ENCODE results near the gene ETV3. TPM values are rescaled to one million over a fixed set of nuclear protein-coding genes. Genes with fewer than 3 reads are reported as not detected.

The ETV3 gene
- total RNA-seq, 2 donors from 2014 or later, result 33.5 to 48.7 TPM

DNA sequence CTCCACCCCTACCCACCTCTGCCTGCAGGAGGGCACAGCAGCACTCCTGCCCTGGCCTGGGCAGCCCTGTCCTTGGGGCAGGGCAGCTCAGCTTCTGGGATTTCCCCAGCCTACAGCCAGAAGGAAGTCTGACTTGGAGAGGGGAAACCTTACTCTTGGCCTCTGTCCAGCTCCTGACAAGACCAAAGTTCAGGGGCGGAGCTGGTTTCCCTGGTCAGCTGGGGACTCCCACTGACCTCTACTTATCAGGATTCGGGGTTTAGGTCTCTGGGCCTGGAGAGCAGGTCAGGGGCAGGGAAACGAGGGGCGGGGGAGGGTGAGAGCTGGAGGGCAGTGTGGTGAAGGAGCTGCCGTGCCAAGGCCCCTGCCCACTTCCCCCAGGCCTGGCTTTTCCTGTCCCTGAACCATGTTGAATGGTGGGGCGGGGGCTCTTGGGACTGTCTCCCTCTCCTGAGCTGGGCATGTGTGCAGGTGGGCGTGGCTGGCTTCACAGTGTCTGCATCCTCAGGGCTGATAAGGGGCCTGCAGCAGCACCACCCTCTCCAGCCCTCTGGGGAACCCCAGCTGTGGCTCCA, 16.8 kb upstream of the ETV3 start:
- Mint-ChIP-seq H3K4me3 (no peak overlapping the region), H3K9me3 (no peaks in the 10 kb centered on the region), H3K4me1 (ENCODE audit: low read depth) (peaks cover 25% of the 10 kb centered on the region), H3K27ac (no peak overlapping the region), H3K27me3 (ENCODE audit: low read depth) (peaks cover 21% of the 10 kb centered on the region), H3K36me3 (ENCODE audit: insufficient read depth in 2 of 2) (no peaks in the 10 kb centered on the region)
- no peak for ATAC-seq (replicated peaks in 1 of 2)
- DNase-seq, result no peak

DNA sequence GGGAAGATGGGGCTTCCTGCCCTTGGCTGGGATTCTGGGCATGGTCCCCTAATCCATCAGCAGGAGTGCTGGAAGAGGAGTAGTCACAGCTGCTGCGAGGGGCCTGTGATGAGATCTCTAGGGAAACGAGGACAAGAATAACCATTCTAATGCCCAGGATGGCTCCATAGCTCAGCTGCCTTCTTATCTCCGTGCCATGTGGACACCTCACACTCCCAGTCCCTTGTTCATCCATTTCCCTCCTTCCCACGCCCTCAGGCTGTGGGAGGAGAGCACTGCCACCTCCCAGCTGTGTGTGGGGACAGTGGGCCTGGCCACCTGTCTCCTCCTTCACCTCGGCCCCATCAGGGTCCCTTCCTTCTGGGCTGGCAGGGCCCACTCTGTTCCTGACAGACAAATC, 16.1 kb upstream of the ETV3 start:
- no peak overlapping the region for H3K27ac Mint-ChIP-seq
- H3K4me1 Mint-ChIP-seq (ENCODE audit: low read depth), result peaks cover 30% of the 10 kb centered on the region
- DNase-seq (no peak), ATAC-seq (replicated peaks in 1 of 2) (no peak)
- H3K9me3 Mint-ChIP-seq, result no peaks in the 10 kb centered on the region
- peaks cover 21% of the 10 kb centered on the region for H3K27me3 Mint-ChIP-seq (ENCODE audit: low read depth)
- H3K36me3 Mint-ChIP-seq (ENCODE audit: insufficient read depth in 2 of 2), result no peaks in the 10 kb centered on the region
- H3K4me3 Mint-ChIP-seq, result no peak overlapping the region

DNA sequence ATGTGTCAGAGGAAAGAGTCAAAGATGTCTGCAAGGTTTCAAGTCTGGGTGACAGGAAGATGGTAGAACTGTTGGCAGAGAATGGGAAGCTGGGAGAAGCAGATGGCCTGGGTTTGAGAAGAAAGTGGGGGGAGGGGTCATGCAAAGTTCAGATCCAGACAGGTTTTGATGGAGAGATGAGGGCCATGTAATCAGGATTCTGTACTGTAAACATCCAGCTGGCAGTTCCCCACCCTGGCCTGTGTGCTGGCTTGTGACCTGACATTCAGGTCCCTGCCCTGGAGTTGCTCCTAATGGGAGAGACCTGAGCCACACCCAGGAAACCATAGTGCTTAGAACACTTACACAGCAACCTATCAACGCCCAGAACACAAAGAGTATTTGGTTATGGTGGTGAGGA, 15.6 kb upstream of the ETV3 start:
- no peak overlapping the region for H3K4me3 Mint-ChIP-seq
- peaks cover 32% of the 10 kb centered on the region for H3K4me1 Mint-ChIP-seq (ENCODE audit: low read depth)
- H3K36me3 Mint-ChIP-seq (ENCODE audit: insufficient read depth in 2 of 2), result peaks cover 0 to 2% of the 10 kb centered on the region in 2 donors
- H3K27me3 Mint-ChIP-seq (ENCODE audit: low read depth), result peaks cover 21% of the 10 kb centered on the region
- DNase-seq, result no peak
- no peaks in the 10 kb centered on the region for H3K9me3 Mint-ChIP-seq
- no peak overlapping the region for H3K27ac Mint-ChIP-seq
- no peak for ATAC-seq (replicated peaks in 1 of 2)

DNA sequence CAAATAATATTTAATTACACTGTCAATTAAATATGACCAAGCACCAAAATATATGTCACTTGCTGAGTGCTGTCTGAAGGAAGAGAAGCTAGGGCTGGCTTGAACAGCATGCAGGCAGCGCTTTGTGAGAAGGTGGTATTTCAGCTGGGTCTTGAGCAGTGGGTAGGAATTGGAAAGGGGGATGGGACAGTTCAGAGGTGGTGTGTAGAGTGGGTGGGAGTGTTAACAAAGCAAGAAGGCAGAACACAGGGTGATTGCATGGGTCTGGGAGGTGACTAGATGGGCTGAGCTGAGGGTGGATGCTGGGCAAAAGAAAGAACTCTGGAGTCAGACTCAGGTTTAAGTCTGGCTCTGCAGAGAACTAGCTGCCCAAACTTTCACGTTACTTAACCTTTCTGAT, 14.3 kb upstream of the ETV3 start:
- Mint-ChIP-seq H3K27me3 (ENCODE audit: low read depth) (peaks cover 12% of the 10 kb centered on the region), H3K4me1 (ENCODE audit: low read depth) (peaks cover 45% of the 10 kb centered on the region), H3K9me3 (no peaks in the 10 kb centered on the region), H3K36me3 (ENCODE audit: insufficient read depth in 2 of 2) (peaks cover 0 to 2% of the 10 kb centered on the region in 2 donors), H3K4me3 (no peak overlapping the region), H3K27ac (no peak overlapping the region)
- no peak for ATAC-seq (replicated peaks in 1 of 2)
- no peak for DNase-seq

DNA sequence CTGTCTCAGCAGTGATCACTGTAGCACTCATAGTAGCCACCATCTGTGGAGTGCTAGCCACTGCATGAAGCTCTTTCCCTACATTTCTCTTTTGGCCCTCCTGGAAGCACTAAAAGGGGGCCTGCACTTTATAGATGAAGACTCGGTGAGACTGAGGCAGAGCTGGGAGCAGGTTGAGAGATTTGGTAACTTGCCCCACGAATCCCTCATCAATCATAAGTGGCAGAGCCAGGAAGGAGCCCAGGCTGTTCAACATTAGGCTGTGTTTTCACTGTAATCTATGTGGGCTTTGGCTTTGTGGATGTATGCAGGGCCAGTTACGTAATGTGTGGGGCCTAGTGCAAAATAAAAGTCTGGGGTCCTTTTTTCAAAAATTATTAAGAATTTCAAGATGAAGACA, 13.3 kb upstream of the ETV3 start:
- Mint-ChIP-seq H3K27me3 (ENCODE audit: low read depth) (peaks cover 2% of the 10 kb centered on the region), H3K36me3 (ENCODE audit: insufficient read depth in 2 of 2) (peaks cover 0 to 2% of the 10 kb centered on the region in 2 donors), H3K4me1 (ENCODE audit: low read depth) (peaks cover 55% of the 10 kb centered on the region), H3K27ac (no peak overlapping the region), H3K9me3 (no peaks in the 10 kb centered on the region), H3K4me3 (no peak overlapping the region)
- DNase-seq, result no peak
- no peak for ATAC-seq (replicated peaks in 1 of 2)

DNA sequence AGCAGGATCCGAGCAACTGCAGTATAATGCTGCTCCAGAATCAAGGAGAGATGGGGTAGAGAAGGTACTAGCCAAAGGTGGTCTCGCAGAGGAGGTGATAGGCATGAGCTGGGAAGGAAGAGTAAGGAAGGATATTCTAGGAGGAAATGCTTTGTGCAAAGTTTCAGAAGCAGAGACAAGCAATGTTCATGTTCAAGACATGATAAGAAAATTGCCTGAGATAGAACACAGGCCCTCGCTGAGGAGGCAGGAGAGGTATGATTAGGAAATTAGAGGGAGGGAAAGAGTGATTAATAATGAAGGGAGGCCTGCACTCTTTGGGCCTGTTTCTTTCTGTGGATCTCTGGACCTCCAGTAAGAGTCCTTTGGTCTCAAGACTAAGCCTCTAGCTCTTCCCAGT, 12.9 kb upstream of the ETV3 start:
- Mint-ChIP-seq H3K27ac (no peak overlapping the region), H3K4me1 (ENCODE audit: low read depth) (peaks cover 59% of the 10 kb centered on the region), H3K9me3 (no peaks in the 10 kb centered on the region)

DNA sequence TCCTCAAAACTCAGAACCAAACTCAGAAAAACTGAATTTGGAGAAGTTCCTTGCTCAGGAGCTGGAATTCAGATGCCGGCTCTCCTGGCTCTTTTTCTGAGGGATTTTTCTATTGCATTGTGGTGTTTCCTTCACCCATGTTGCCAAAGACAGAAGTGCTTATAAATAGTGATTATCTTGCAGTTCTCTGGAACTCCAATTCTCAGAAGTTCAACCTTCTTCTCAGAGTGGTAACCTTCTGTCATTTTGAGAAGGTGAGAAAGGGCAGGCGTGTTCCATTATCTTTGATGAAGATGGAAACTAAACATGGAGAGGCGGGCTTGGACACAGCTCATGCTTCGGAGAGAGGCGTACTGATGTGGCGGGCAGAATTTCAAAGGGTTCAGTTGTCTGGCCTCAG, 12.4 kb upstream of the ETV3 start:
- ATAC-seq (replicated peaks in 1 of 2) (peak; percentile 17 to 21), DNase-seq (no peak)
- H3K27me3 Mint-ChIP-seq (ENCODE audit: low read depth), result no peaks in the 10 kb centered on the region
- peak overlapping the region in 1 of 2 donors; percentile 41 for H3K4me3 Mint-ChIP-seq
- H3K9me3 Mint-ChIP-seq, result no peaks in the 10 kb centered on the region
- peaks cover 0 to 2% of the 10 kb centered on the region in 2 donors for H3K36me3 Mint-ChIP-seq (ENCODE audit: insufficient read depth in 2 of 2)
- H3K27ac Mint-ChIP-seq, result no peak overlapping the region
- H3K4me1 Mint-ChIP-seq (ENCODE audit: low read depth), result peaks cover 59% of the 10 kb centered on the region

More for the DNA sequence above, 12.9 kb upstream of the ETV3 start:
- DNase-seq, result no peak
- peak overlapping the region in 1 of 2 donors; percentile 41 for H3K4me3 Mint-ChIP-seq
- no peak for ATAC-seq (replicated peaks in 1 of 2)
- peaks cover 0 to 2% of the 10 kb centered on the region in 2 donors for H3K36me3 Mint-ChIP-seq (ENCODE audit: insufficient read depth in 2 of 2)
- H3K27me3 Mint-ChIP-seq (ENCODE audit: low read depth), result no peaks in the 10 kb centered on the region

DNA sequence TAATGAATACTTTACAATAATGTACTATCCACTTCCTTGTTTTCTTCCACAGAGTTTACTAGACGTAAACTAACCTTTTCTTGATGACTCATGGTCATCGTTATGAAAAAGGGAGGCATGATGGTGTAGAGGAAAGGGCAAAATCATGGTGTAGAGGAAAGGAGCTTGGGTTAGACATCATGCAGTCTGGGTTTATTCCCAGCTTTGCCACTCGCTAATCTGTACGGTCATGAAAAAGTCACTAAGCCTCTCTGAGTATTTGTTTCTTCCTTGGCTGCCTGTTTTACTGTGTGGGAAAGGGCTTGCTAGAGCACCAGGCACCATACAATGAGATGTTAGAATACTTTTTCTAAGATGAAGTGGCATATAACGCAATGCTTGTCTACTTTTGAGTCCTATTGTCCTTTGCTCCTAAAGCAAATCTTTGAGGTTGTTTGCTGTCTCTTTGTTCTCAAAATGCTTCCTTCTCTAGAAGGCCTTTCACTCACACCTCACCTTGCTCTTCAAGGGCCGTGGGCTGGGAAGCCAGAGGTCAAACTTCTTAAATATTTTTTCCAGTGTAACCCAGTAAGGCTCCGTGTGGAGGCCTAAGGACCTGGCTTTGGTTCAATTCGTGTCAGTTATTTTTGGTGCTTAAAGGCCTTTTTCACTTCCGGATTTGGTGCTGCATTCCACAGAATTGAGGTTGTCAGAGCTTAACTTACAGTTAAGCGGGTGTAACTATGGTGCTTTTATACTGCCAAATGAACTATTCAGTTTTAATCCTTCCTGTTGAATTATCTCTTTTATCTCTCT, 9.9 kb upstream of the ETV3 start:
- ATAC-seq (replicated peaks in 1 of 2) (no peak), DNase-seq (no peak)
- Mint-ChIP-seq H3K27ac (no peak overlapping the region), H3K4me1 (ENCODE audit: low read depth) (peaks cover 47% of the 10 kb centered on the region), H3K4me3 (peak overlapping the region in 1 of 2 donors; percentile 7), H3K36me3 (ENCODE audit: insufficient read depth in 2 of 2) (peaks cover 0 to 2% of the 10 kb centered on the region in 2 donors), H3K27me3 (ENCODE audit: low read depth) (no peaks in the 10 kb centered on the region), H3K9me3 (no peaks in the 10 kb centered on the region)

DNA sequence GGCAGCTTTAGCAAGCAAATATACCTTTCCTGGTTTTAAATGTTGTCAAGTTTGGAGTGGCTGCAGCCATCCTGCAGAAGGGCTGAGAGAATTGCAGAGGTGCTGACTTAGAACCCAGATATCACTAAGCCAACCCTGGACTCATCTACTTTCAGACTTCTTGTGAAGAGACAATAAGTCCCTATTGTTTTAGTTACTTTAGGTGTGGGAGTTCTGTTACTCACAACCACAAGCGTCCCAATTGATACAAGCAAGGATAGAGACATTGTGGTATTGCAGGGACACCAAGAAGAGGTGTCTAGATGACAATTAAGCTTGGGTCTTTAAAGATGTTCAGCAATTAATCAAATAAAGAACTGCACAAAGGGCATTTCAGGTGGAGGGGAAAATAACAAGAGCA, 8.8 kb upstream of the ETV3 start:
- peak overlapping the region in 1 of 2 donors; percentile 6 for H3K4me3 Mint-ChIP-seq

DNA sequence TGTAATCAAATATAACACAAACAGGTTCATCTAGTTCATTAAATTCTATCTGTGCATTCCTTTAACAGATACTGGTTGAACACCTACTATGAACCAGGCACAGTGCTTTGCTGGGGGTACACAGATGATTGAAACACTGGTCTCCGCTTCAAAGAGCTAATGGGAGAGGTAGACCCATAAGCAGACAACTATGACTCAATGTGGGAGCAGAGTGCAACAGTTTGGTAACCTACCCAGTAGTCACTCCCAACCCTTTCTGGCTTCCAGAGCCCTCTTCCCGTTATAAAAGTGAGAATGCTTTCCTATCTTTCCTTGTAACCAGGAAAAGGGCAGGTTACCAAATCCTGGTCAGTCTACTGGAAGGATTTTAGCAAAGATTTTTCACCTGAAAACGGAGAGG, 8.0 kb upstream of the ETV3 start:
- Mint-ChIP-seq H3K9me3 (no peaks in the 10 kb centered on the region), H3K27ac (no peak overlapping the region), H3K27me3 (ENCODE audit: low read depth) (no peaks in the 10 kb centered on the region), H3K4me3 (peak overlapping the region in 1 of 2 donors; percentile 2), H3K4me1 (ENCODE audit: low read depth) (peaks cover 63% of the 10 kb centered on the region), H3K36me3 (ENCODE audit: insufficient read depth in 2 of 2) (peaks cover 0 to 2% of the 10 kb centered on the region in 2 donors)
- DNase-seq (no peak), ATAC-seq (replicated peaks in 1 of 2) (peak in 1 of 2 donors; percentile 27)

More for the DNA sequence above, 8.8 kb upstream of the ETV3 start:
- DNase-seq (no peak), ATAC-seq (replicated peaks in 1 of 2) (peak; percentile 58 to 63)
- no peaks in the 10 kb centered on the region for H3K27me3 Mint-ChIP-seq (ENCODE audit: low read depth)
- peaks cover 0 to 2% of the 10 kb centered on the region in 2 donors for H3K36me3 Mint-ChIP-seq (ENCODE audit: insufficient read depth in 2 of 2)
- peaks cover 56% of the 10 kb centered on the region for H3K4me1 Mint-ChIP-seq (ENCODE audit: low read depth)
- peak overlapping the region; percentile 0 for H3K27ac Mint-ChIP-seq
- H3K9me3 Mint-ChIP-seq, result no peaks in the 10 kb centered on the region

DNA sequence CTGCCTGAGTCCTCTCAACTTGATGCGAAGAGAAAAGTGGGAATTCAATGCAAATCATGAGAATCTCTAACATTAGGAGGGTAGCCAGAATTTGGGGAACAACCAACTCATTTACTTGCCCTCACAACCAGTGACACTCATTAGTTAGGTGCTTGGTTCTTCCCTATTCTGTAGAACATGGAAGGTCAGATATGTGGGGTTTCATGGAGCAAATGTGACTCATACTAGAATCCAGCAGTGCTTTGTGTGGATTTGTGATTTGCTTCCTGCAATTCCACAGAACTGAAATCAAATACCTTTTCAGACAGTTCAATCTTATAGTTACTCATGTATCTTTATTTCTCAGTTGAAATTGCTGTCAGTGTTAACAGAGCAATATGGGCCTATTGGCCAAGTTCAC, 6.9 kb upstream of the ETV3 start:
- peaks cover 63% of the 10 kb centered on the region for H3K4me1 Mint-ChIP-seq (ENCODE audit: low read depth)

DNA sequence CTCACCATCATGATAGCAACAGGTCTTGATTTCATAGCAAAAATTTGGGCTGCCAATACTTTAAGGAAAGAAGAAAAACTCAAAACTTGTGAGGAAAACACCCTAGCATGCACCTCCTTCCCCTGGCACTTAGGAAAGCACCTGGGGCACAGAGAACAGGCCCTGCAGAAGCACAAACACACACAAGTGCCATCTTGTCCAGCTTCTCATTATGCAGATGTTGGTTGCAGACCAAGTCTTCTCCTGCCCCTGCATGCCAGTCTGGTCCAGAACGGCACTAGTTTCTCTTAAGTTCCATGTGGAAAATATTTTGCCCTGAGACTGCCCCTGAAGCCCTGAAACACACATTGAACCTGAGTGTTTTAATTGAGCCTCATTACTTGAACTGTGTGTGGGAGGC, 6.3 kb upstream of the ETV3 start:
- no peak for ATAC-seq (replicated peaks in 1 of 2)
- peaks cover 63% of the 10 kb centered on the region for H3K4me1 Mint-ChIP-seq (ENCODE audit: low read depth)
- no peak overlapping the region for H3K4me3 Mint-ChIP-seq
- no peak overlapping the region for H3K27ac Mint-ChIP-seq
- no peaks in the 10 kb centered on the region for H3K9me3 Mint-ChIP-seq
- H3K27me3 Mint-ChIP-seq (ENCODE audit: low read depth), result no peaks in the 10 kb centered on the region
- no peak for DNase-seq
- H3K36me3 Mint-ChIP-seq (ENCODE audit: insufficient read depth in 2 of 2), result peaks cover 0 to 2% of the 10 kb centered on the region in 2 donors

More for the DNA sequence above, 6.9 kb upstream of the ETV3 start:
- Mint-ChIP-seq H3K4me3 (no peak overlapping the region), H3K9me3 (no peaks in the 10 kb centered on the region), H3K27ac (no peak overlapping the region), H3K36me3 (ENCODE audit: insufficient read depth in 2 of 2) (peaks cover 0 to 2% of the 10 kb centered on the region in 2 donors), H3K27me3 (ENCODE audit: low read depth) (no peaks in the 10 kb centered on the region)
- ATAC-seq (replicated peaks in 1 of 2) (no peak), DNase-seq (no peak)

DNA sequence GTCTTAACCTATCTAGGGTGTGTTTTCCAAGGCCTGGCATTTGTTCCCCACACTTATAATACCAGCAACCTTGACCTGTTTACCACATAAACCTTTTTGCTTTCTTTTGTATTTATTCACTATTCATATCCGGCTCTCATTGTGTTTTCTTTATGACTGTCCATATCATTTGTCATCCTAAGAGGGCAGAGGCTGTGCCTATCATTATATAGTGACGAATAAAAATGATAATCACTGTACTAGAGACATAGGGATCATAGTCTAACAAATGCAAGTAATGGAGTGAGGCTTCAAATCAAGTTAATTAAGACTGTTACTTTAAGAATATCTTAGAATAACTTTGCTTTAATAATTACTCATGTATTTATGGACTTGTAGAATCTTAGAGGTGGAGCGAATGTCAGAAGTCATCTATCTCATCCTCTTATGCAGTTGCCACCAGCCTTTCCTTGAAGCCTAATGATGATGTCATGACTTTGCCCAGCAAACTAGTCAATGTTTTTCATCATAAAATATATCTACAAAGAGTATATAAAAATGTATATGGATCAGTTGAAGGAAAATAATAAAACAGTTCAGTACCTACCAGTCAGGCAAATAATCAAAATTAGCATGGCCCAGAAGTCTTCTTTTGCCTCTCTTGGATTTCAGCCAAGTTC, 4.7 kb upstream of the ETV3 start:
- Mint-ChIP-seq H3K4me1 (ENCODE audit: low read depth) (peaks cover 60% of the 10 kb centered on the region), H3K27ac (no peak overlapping the region), H3K36me3 (ENCODE audit: insufficient read depth in 2 of 2) (peaks cover 2% of the 10 kb centered on the region in 2 donors), H3K9me3 (no peaks in the 10 kb centered on the region), H3K27me3 (ENCODE audit: low read depth) (no peaks in the 10 kb centered on the region), H3K4me3 (no peak overlapping the region)
- DNase-seq (no peak), ATAC-seq (replicated peaks in 1 of 2) (peak in 1 of 2 donors; percentile 8)
